Calu3 (cell line): ENCODE data around the gene SLC4A5. TPM values are rescaled to one million over a fixed set of nuclear protein-coding genes. Genes with fewer than 3 reads are reported as not detected.
"Not testable (repeated sequence)": the region's sequence is repeated elsewhere in the genome, so short reads cannot be mapped to it uniquely, and the experiment has no call there.

ENCODE experiments used
- BruUV-seq: library from RNA; stranded (reverse); fragments of 400-500 nt; replicated peaks from 2 replicates; lab custom pipeline; 2021; lab: Mats Ljungman, UMichigan
- CTCF ChIA-PET: fragments of 300-600 bp; sonication (Branson Sonifier 250); formaldehyde crosslinking; loops from one replicate; lab custom pipeline; 2022; ENCODE audit warnings: antibody characterized with exemption; lab: Charles Lee
- DNase-seq: peaks from one replicate; pipeline ENCODE4 v3.0.0; 2022
- H3K27ac Mint-ChIP-seq: one replicate; pipeline ENCODE4 v1.8.0; 2022; ENCODE audit warnings: mixed read lengths; ENCODE audit not compliant: unreplicated experiment
- H3K27me3 Mint-ChIP-seq: one replicate; pipeline ENCODE4 v1.8.0; 2022; ENCODE audit warnings: mixed read lengths; ENCODE audit not compliant: unreplicated experiment
- H3K36me3 Mint-ChIP-seq: one replicate; pipeline ENCODE4 v1.8.0; 2022; ENCODE audit warnings: mild to moderate bottlenecking, moderate library complexity, mixed read lengths; ENCODE audit not compliant: insufficient read depth, unreplicated experiment
- H3K4me1 Mint-ChIP-seq: one replicate; pipeline ENCODE4 v1.8.0; 2022; ENCODE audit warnings: mild to moderate bottlenecking, low read depth, mixed read lengths; ENCODE audit not compliant: unreplicated experiment
- H3K4me3 Mint-ChIP-seq: one replicate; pipeline ENCODE4 v1.8.0; 2022; ENCODE audit warnings: mild to moderate bottlenecking, low read depth, moderate library complexity, mixed read lengths; ENCODE audit not compliant: unreplicated experiment
- H3K9me3 Mint-ChIP-seq: one replicate; pipeline ENCODE4 v1.8.0; 2022; ENCODE audit warnings: low read depth, mixed read lengths; ENCODE audit not compliant: unreplicated experiment
- CTCF ChIP-seq: fragments of 200-600 bp; IDR thresholded peaks from one replicate; pipeline ENCODE4 v1.8.0; 2022; ENCODE audit warnings: antibody characterized with exemption; ENCODE audit not compliant: unreplicated experiment
- intact Hi-C: fragments of 100-400 bp; cut with micrococcal nuclease; formaldehyde crosslinking; loops from one replicate; pipeline ENCODE4 v1.10.0; 2022; ENCODE audit not compliant: unreplicated experiment
- total RNA-seq: library from RNA; stranded (reverse); gene quantifications from 2 replicates; pipeline ENCODE4 v1.2.3, GENCODE V29; 2022

SLC4A5 gene
- total RNA-seq, 1 experiment from 2014 or later, result 7.0 TPM

- CTCF ChIA-PET, result interaction anchor here (0.6 kb wide), 1 partner anchor 73 kb away, joined by 3 read pairs; no protein-coding TSS in a partner anchor
- H3K27ac Mint-ChIP-seq, result no peak overlapping the region
- intact Hi-C loops, result no loop called here
- TF ChIP-seq CTCF, result no peak
- H3K9me3 Mint-ChIP-seq, result no peaks in the 10 kb centered on the region
- no peak overlapping the region for H3K4me3 Mint-ChIP-seq
- no peaks in the 10 kb centered on the region for H3K36me3 Mint-ChIP-seq
- no TSS peak for BruUV-seq
- H3K4me1 Mint-ChIP-seq, result no peaks in the 10 kb centered on the region
- H3K27me3 Mint-ChIP-seq, result no peaks in the 10 kb centered on the region
- DNase-seq, result no peak
Observed at GRCh38 chr2:74233648-74234047, 109.6 kb downstream of the SLC4A5 start.

- H3K27me3 Mint-ChIP-seq, result no peaks in the 10 kb centered on the region
- H3K36me3 Mint-ChIP-seq, result no peaks in the 10 kb centered on the region
- no TSS peak for BruUV-seq
- no peaks in the 10 kb centered on the region for H3K9me3 Mint-ChIP-seq
- H3K27ac Mint-ChIP-seq, result no peak overlapping the region
- intact Hi-C loops, result no loop called here
- no peak overlapping the region for H3K4me3 Mint-ChIP-seq
- TF ChIP-seq CTCF, result no peak
- DNase-seq, result no peak
- H3K4me1 Mint-ChIP-seq, result no peaks in the 10 kb centered on the region
- CTCF ChIA-PET, result no interaction called here
Observed at GRCh38 chr2:74232426-74232825, 110.8 kb downstream of the SLC4A5 start.

- CTCF ChIA-PET, H3K36me3 Mint-ChIP-seq, H3K27me3 Mint-ChIP-seq, BruUV-seq, DNase-seq, H3K9me3 Mint-ChIP-seq, H3K4me3 Mint-ChIP-seq, H3K27ac Mint-ChIP-seq, intact Hi-C loops: not testable (repeated sequence)
- peaks cover 14% of the 10 kb centered on the region for H3K4me1 Mint-ChIP-seq
Observed at GRCh38 chr2:74229865-74230264, 113.4 kb downstream of the SLC4A5 start.

GRCh38 chr2:74228772-74229171, 114.4 kb downstream of the SLC4A5 start:
- no peak for TF ChIP-seq CTCF
- H3K4me1 Mint-ChIP-seq, result peaks cover 14% of the 10 kb centered on the region
- no peaks in the 10 kb centered on the region for H3K9me3 Mint-ChIP-seq
- no peak for DNase-seq
- no peaks in the 10 kb centered on the region for H3K27me3 Mint-ChIP-seq
- H3K27ac Mint-ChIP-seq, result no peak overlapping the region
- H3K36me3 Mint-ChIP-seq, result peaks cover 4% of the 10 kb centered on the region
- CTCF ChIA-PET, result interaction anchor here (0.7 kb wide), 1 partner anchor 44 kb away, joined by 3 read pairs; no protein-coding TSS in a partner anchor
- H3K4me3 Mint-ChIP-seq, result no peak overlapping the region
- intact Hi-C loops, result no loop called here
- BruUV-seq, result no TSS peak

GRCh38 chr2:74227646-74228045, 115.6 kb downstream of the SLC4A5 start:
- Mint-ChIP-seq H3K27ac (no peak overlapping the region), H3K4me3 (no peak overlapping the region), H3K27me3 (no peaks in the 10 kb centered on the region), H3K36me3 (peaks cover 11% of the 10 kb centered on the region), H3K9me3 (no peaks in the 10 kb centered on the region), H3K4me1 (peaks cover 14% of the 10 kb centered on the region)
- no peak for DNase-seq
- CTCF ChIA-PET, result no interaction called here
- TF ChIP-seq CTCF, result no peak
- no TSS peak for BruUV-seq
- intact Hi-C loops, result no loop called here
